HUES64 (cell line): Measurements from ENCODE around the gene TMEM33.

Experiments used
- H3K27ac ChIP-seq: 2 replicates; pipeline ENCODE4 v1.7.0; 2013; ENCODE audit warnings: low read depth, low read length, inconsistent platforms
- H3K27me3 ChIP-seq: 2 replicates; pipeline ENCODE4 v1.6.1; 2013; ENCODE audit warnings: mild to moderate bottlenecking, low read length; ENCODE audit not compliant: insufficient read depth
- H3K36me3 ChIP-seq: 2 replicates; pipeline ENCODE4 v1.6.1; 2013; ENCODE audit warnings: mild to moderate bottlenecking, low read length; ENCODE audit not compliant: insufficient read depth
- H3K4me1 ChIP-seq: 2 replicates; pipeline ENCODE4 v1.6.1; 2013; ENCODE audit warnings: mild to moderate bottlenecking, low read length, moderate library complexity; ENCODE audit not compliant: insufficient read depth
- H3K4me3 ChIP-seq: 2 replicates; pipeline ENCODE4 v1.5.1; 2013; ENCODE audit warnings: mild to moderate bottlenecking, low read length, moderate library complexity
- H3K9ac ChIP-seq: 2 replicates; pipeline ENCODE4 v1.6.1; 2013; ENCODE audit warnings: mild to moderate bottlenecking, low read depth, low read length
- H3K9me3 ChIP-seq: 2 replicates; pipeline ENCODE4 v1.6.1; 2013; ENCODE audit warnings: low read depth, low read length; ENCODE audit not compliant: insufficient read depth
- WGBS: fragments of 150-250, 120-280 bp; methylation state at CpG from one replicate; pipeline ENCODE4 v1.1.7; 2013; ENCODE audit warnings: missing lambda C conversion rate; 5-methylcytosine and 5-hydroxymethylcytosine counted together

Gene TMEM33

DNA sequence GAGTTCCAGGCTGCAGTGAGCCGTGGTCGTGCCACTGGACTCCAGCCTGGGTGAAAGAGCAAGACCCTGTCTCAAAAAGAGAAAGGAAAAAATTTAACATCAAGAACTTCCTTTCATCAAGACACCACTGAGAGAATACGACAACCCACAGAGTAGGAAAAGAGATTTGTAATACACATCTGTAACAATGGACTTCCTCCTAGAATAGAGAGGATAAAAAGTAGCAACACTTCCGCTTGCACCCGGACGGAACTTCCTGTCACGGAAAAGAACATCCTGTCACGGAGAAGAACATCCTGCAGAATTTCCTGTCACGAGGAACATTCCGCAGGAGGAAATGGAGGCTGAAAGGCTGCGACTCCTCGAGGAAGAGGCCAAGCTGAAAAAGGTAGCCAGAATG, 46.2 kb downstream of the TMEM33 start, which contains the start of gene DCAF4L1:
TSS of gene DCAF4L1 (plus strand) at position 301 of the 400 bp plus-strand sequence. CDS start at position 338, 37 bp downstream.
- Histone ChIP-seq H3K27me3 (no peaks in the 10 kb centered on the region), H3K27ac (no peak within 1 kb of the TSS), H3K36me3 (no peaks in the 10 kb centered on the region), H3K4me3 (no peak within 1 kb of the TSS), H3K9me3 (no peaks in the 10 kb centered on the region), H3K4me1 (peaks cover 43% of the 10 kb centered on the region), H3K9ac (no peak within 1 kb of the TSS)
- WGBS, result 96% methylated on average over 11 of the region's 12 CpGs

DNA sequence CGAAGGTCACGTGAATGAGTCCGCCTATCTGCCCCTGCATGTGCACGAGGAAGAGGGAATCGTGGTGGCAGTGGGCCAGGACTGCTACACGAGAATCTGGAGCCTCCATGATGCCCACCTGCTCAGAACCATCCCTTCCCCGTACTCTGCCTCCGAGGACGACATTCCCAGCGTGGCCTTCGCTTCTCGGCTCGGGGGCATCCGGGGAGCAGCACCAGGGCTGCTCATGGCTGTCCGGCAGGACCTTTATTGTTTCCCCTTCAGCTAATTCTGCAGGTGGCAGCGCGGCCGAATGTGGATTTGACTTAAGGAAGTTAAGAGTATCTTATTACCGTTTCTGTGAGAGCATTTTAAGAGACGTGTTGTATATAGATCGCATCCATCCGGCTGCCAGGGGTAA, 47.5 kb downstream of the TMEM33 start:
- H3K4me3 ChIP-seq, result no peak overlapping the region
- H3K27ac ChIP-seq, result no peak overlapping the region
- 94% methylated on average over 22 of the region's 22 CpGs for WGBS
- H3K4me1 ChIP-seq, result peaks cover 37% of the 10 kb centered on the region
- H3K36me3 ChIP-seq, result no peaks in the 10 kb centered on the region
- no peaks in the 10 kb centered on the region for H3K9me3 ChIP-seq
- no peaks in the 10 kb centered on the region for H3K27me3 ChIP-seq
- H3K9ac ChIP-seq, result no peak overlapping the region

DNA sequence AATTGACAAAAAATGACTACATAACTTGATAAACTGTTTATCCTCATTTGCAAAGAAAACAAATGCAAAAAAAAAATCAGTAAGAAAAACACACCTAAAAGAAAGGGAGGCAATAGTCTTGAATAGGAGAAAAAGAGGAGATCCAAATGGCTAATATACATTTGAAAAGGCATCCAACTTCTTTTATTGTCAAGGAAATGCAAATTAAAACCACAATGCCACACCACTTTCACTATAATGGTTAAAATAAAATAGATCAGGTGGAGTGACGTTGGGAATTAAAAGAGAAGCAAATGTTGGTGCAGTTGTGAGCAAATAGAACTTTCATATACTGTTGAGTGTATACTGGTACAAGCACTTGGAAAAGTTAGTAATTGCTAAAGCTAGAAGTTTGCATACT, 49.9 kb downstream of the TMEM33 start:
- peaks cover 41% of the 10 kb centered on the region for H3K4me1 ChIP-seq

DNA sequence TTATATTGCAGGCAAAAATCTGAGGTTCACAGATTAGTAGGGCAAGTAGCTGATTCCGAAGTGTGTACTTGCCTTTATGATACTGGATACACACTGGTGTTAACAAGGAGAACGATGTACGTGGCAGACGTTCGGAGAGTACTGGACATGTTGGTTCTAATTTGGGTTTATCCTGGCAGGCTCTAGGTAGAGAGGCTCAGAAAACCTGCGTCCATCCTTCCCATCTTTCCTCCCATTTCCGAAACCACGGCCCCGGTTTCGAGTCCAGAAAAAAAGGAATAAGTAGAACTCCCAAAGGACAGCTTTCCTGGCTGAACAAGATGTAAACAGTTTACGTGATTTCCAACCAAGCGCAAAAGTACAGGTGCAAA, 54.8 kb downstream of the TMEM33 start:
- Histone ChIP-seq H3K4me3 (peak overlapping the region; percentile 87), H3K27ac (no peak overlapping the region), H3K27me3 (no peaks in the 10 kb centered on the region), H3K9me3 (no peaks in the 10 kb centered on the region), H3K36me3 (no peaks in the 10 kb centered on the region), H3K4me1 (peaks cover 24% of the 10 kb centered on the region), H3K9ac (peak overlapping the region; percentile 85)
- WGBS, result 2% methylated on average over 12 of the region's 12 CpGs

More for the DNA sequence above, 49.9 kb downstream of the TMEM33 start:
- Histone ChIP-seq H3K27ac (peak overlapping the region; percentile 39), H3K36me3 (no peaks in the 10 kb centered on the region), H3K27me3 (no peaks in the 10 kb centered on the region), H3K4me3 (peak overlapping the region; percentile 31), H3K9me3 (no peaks in the 10 kb centered on the region), H3K9ac (no peak overlapping the region)
- whole genome bisulfite sequencing, result 15% methylated on average over 1 of the region's 1 CpG

DNA sequence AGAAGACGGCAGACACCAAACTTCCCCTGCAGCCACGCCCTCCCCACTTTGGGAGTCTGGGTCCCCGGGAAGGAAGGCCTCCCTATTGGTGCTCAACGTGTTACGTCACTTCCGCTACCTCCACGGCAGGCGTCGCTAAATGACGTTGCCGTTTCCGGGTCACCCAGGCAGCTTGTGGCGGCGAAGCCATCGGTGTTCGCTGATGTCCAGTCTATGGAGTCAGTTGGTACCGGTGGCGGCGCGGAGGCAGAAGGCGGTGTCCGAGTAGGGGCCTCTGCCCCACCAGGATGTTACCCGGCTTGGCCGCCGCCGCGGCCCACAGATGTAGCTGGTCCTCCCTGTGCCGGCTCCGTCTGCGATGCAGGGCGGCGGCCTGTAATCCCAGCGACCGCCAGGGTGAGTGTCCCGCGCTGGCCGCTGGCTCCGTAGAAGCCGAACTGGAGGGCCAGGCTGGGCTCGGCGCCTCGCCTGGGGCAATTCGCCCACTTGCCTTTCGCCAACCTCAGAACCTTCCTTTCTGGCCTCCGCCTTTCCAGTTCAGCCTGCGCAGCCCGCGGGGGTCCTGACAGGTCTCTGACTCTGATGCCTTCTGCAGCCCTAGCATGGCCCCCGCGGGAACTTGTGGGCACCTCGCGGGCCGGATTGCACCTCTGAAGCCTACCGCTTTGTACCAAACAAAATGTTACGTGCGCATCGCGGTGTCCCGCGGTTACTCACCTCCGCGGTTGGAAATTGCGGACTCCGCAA, 55.3 kb downstream of the TMEM33 start, which contains the start of gene SLC30A9:
TSS of gene SLC30A9 (plus strand) at position 166 of the 747 bp plus-strand sequence. CDS start at position 288, 122 bp downstream.
- under 1% methylated on average over 64 of the region's 64 CpGs for WGBS
- Histone ChIP-seq H3K36me3 (no peaks in the 10 kb centered on the region), H3K4me1 (peaks cover 18% of the 10 kb centered on the region), H3K27me3 (no peaks in the 10 kb centered on the region), H3K9me3 (no peaks in the 10 kb centered on the region), H3K4me3 (peak within 1 kb of the TSS; percentile 87), H3K9ac (peak within 1 kb of the TSS; percentile 85), H3K27ac (peak within 1 kb of the TSS; percentile 74)

DNA sequence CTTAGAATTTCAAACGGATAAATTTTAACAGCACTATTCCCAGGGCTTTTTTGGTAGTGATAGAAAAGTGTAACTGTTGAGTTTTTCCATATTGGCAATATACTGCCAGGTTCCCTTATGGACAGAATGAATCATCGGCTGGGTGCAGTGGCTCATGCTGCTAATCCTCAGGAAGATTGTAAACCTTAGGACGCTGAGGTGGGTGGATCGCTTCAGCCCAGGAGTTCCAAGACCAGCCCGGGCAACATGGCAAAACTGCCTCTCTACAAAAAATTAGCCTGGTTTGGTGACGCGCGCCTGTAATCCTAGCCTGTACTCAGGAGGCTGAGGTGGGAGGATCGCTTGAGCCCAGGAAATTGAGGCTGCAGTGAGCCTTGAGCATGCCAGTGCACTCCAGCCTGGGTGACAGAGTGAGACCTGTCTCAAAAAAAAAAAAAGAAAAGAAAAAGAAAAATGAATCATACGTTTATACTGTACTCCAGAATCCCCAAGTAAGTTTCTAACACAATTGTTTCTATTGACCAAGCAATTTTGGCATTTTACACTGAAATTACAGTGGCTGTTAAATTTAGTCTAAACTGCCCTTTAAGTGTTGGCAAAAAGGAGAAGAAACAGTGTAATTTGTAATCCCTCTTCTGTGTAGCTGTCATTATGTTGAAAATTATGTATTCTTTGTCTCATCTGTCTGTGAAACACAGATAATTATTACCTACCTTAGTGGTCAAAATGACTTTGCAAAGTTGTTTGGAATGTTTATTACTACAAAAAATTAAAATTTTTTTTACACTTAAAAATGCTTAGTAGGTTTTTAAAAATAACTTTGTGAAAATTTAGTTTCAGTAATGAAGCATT, 56.9 kb downstream of the TMEM33 start:
- H3K27me3 ChIP-seq, result no peaks in the 10 kb centered on the region
- H3K27ac ChIP-seq, result no peak overlapping the region
- WGBS, result 92% methylated on average over 10 of the region's 10 CpGs
- H3K36me3 ChIP-seq, result no peaks in the 10 kb centered on the region
- peaks cover 12% of the 10 kb centered on the region; the same call in 1 of the 2 replicates for H3K4me1 ChIP-seq
- H3K4me3 ChIP-seq, result peak overlapping the region; percentile 87
- no peak overlapping the region for H3K9ac ChIP-seq
- H3K9me3 ChIP-seq, result no peaks in the 10 kb centered on the region

DNA sequence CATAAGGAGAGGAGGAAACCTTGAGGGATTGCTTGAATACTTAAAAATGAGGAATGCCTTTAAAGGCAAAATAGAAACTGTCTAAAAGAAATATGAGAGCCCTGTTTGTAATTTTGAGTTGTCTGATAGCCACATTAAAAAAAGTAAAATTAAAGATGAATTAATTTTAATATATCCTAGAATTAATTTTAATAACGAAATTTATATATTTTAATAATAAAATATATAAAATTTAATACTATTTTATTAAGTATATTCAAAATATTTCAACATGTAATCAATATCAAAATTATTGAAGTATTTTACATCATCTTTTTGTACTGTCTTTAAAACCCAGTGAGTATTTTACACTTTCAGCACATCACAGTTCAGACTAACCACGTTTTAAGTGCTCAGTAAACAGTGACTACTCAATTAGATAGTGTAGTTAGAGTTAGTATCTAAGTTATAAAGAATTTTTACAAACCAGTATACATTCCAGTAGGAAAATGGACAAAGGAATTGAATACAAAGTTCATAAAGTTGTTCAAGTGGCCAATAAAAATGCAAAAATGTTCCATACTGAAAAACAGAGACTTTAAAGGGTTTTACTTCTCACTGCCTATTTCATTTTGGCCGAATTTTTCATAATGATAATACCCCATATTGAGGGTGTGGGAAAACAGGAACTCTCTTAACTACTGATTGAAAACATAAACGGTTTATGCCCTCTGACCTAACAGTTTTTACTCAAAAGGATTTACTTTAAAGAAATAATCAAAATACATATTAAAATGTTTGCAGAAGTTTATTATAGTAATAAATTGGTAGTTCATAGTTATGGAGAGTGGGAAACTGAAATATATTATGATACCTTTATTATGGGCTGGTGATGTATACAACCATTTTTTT, 58.0 kb downstream of the TMEM33 start:
- Histone ChIP-seq H3K27me3 (no peaks in the 10 kb centered on the region), H3K4me1 (peaks cover 12% of the 10 kb centered on the region; the same call in 1 of the 2 replicates), H3K4me3 (no peak overlapping the region), H3K9me3 (no peaks in the 10 kb centered on the region), H3K9ac (no peak overlapping the region), H3K36me3 (no peaks in the 10 kb centered on the region), H3K27ac (no peak overlapping the region)
- WGBS, result 80% methylated on average over 1 of the region's 4 CpGs

DNA sequence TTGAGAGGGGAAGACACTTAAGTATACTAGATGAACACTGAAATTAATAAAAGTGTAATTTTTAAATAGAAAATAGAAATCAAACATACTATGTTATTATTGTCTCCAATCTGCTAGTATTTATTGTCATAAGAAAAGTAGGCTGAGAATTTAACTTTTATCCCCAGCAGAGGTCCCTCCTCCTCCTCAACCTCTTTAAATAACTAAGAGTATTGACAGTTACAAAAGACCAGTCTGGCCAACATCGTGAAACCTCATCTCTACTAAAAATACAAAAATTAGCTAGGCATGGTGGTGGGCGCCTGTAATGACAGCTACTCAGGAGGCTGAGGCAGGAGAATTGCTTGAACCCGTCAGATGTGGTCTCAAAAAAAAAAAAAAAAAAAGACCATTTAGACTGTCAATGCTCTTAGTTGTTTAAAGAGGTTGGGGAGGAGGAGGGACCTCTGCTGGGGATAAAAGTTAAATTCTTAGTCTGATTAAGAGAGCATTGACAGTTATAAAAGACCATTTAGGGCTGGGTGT, 59.3 kb downstream of the TMEM33 start:
- Histone ChIP-seq H3K4me3 (no peak overlapping the region), H3K9me3 (no peaks in the 10 kb centered on the region), H3K27me3 (no peaks in the 10 kb centered on the region), H3K9ac (no peak overlapping the region), H3K36me3 (no peaks in the 10 kb centered on the region), H3K4me1 (peaks cover 6% of the 10 kb centered on the region; the same call in 1 of the 2 replicates), H3K27ac (no peak overlapping the region)
- 93% methylated on average over 3 of the region's 3 CpGs for WGBS

DNA sequence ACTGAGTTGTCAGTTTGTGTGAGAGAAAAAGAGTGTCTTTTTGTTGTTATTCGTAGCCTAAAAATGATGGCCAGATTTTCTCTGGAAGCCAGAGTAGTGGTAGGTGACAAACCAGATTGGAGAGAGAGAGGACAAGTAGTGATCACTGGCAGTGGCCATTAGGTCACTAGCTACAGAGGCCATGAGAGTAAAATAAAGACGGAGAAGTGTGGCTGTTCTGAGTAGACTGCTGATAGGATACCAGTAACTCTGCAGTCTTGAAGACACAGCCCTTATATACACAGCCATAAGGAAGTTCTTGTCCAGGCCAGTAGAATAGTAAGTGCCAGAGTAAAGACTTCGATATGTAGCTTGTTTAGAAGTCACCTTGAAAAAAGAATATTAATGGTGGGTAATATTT, 62.8 kb downstream of the TMEM33 start:
- Histone ChIP-seq H3K27me3 (no peaks in the 10 kb centered on the region), H3K36me3 (peaks cover 14% of the 10 kb centered on the region; the same call in 1 of the 2 replicates), H3K27ac (no peak overlapping the region), H3K4me3 (no peak overlapping the region), H3K4me1 (no peaks in the 10 kb centered on the region), H3K9ac (no peak overlapping the region), H3K9me3 (no peaks in the 10 kb centered on the region)
- WGBS, result 91% methylated on average over 3 of the region's 3 CpGs

DNA sequence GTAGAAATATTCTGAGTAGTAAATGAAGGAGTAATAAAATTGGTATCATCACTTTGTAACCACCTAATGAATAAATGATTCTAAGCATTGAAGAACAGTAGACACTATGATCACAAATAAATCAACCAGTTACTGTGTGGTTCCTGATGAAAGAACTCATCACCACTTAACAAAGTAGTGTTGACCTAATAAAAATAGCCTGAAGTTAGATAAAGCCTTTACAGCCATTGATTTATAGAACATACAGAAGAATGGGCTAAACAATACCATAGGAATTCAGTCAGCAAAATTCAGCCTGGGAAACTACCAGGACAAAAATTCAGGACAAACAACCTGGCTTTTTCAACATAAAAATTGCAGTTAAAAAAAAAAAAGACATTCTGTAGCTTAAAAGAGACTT, 64.1 kb downstream of the TMEM33 start:
- Histone ChIP-seq H3K36me3 (peaks cover 27% of the 10 kb centered on the region), H3K9ac (no peak overlapping the region), H3K27ac (no peak overlapping the region), H3K4me3 (no peak overlapping the region), H3K27me3 (no peaks in the 10 kb centered on the region), H3K9me3 (no peaks in the 10 kb centered on the region), H3K4me1 (no peaks in the 10 kb centered on the region)
